Mesenchymal stem cell (in vitro differentiated cells and primary cell): Measurements from ENCODE around the gene ZNF747.

Experiments used
- DNase-seq: peaks from one replicate; pipeline ENCODE4 v3.0.0-alpha.2; 2013
- H2AFZ ChIP-seq: one replicate; pipeline ENCODE4 v1.6.1; 2013; ENCODE audit warnings: low read depth, mild to moderate bottlenecking, control low read depth, inconsistent platforms, low read length, moderate library complexity
- H2AK5ac ChIP-seq: 2 replicates; pipeline ENCODE4 v1.6.1; 2013; ENCODE audit warnings: low read length, moderate library complexity, mild to moderate bottlenecking, inconsistent platforms; ENCODE audit not compliant: severe bottlenecking
- H2BK120ac ChIP-seq: one replicate; pipeline ENCODE4 v1.6.1; 2013; ENCODE audit warnings: low read depth, mild to moderate bottlenecking, inconsistent platforms, low read length, moderate library complexity
- H2BK12ac ChIP-seq, 2 experiments: one replicate each; pipeline ENCODE4 v1.6.1; 2013; ENCODE audit warnings: inconsistent platforms in 2 of 2, low read length in 2 of 2, mild to moderate bottlenecking in 2 of 2, moderate library complexity in 2 of 2, control low read depth in 1 of 2
- H2BK15ac ChIP-seq: one replicate; pipeline ENCODE4 v1.6.1; 2013; ENCODE audit warnings: mild to moderate bottlenecking, low read depth, inconsistent platforms; ENCODE audit not compliant: poor library complexity, severe bottlenecking
- H2BK5ac ChIP-seq: 2 replicates; pipeline ENCODE4 v1.6.1; 2013; ENCODE audit warnings: low read depth, mild to moderate bottlenecking, low read length, control low read depth, inconsistent platforms; ENCODE audit not compliant: poor library complexity, severe bottlenecking
- H3K14ac ChIP-seq, 2 experiments: one replicate each; pipeline ENCODE4 v1.6.1; 2013; ENCODE audit warnings: inconsistent platforms in 2 of 2, low read length in 2 of 2, control low read depth in 1 of 2, mild to moderate bottlenecking in 1 of 2, moderate library complexity in 1 of 2
- H3K18ac ChIP-seq, 2 experiments: one replicate each; pipeline ENCODE4 v1.6.1; 2013; ENCODE audit warnings: inconsistent platforms in 2 of 2, low read length in 2 of 2, control low read depth in 1 of 2, low read depth in 1 of 2, mild to moderate bottlenecking in 1 of 2
- H3K23ac ChIP-seq, 2 experiments: one replicate each; pipeline ENCODE4 v1.6.1; 2013; ENCODE audit warnings: inconsistent platforms in 2 of 2, low read length in 2 of 2, mild to moderate bottlenecking in 2 of 2, moderate library complexity in 2 of 2, control low read depth in 1 of 2
- H3K27ac ChIP-seq: 2 replicates; pipeline ENCODE4 v1.5.1; 2013; ENCODE audit warnings: mild to moderate bottlenecking, moderate library complexity, low read length, control low read depth, inconsistent platforms; ENCODE audit not compliant: poor library complexity, severe bottlenecking
- H3K27me3 ChIP-seq, 2 experiments: 2 replicates each; pipeline versions ENCODE4 v1.6.1 to v1.7.0; 2013; ENCODE audit warnings: low read length in 2 of 2, mild to moderate bottlenecking in 2 of 2, moderate library complexity in 2 of 2, control low read depth in 1 of 2, inconsistent platforms in 1 of 2; ENCODE audit not compliant: control insufficient read depth in 1 of 2, insufficient read depth in 1 of 2
- H3K36me3 ChIP-seq, 2 experiments: 2 replicates each; pipeline versions ENCODE4 v1.6.1 to v1.7.0; 2013; ENCODE audit warnings: low read length in 2 of 2, control low read depth in 1 of 2, inconsistent platforms in 1 of 2, low read depth in 1 of 2, mild to moderate bottlenecking in 1 of 2; ENCODE audit not compliant: insufficient read depth in 2 of 2, control insufficient read depth in 1 of 2
- H3K4ac ChIP-seq, 2 experiments: one replicate each; pipeline ENCODE4 v1.6.1; 2013; ENCODE audit warnings: inconsistent platforms in 2 of 2, low read length in 2 of 2, mild to moderate bottlenecking in 2 of 2, moderate library complexity in 2 of 2, control low read depth in 1 of 2, low read depth in 1 of 2
- H3K4me1 ChIP-seq: 2 replicates; pipeline ENCODE4 v1.6.1; 2013; ENCODE audit warnings: low read depth, low read length, control low read depth; ENCODE audit not compliant: control insufficient read depth, insufficient read depth
- H3K4me2 ChIP-seq: 2 replicates; pipeline ENCODE4 v1.6.1; 2013; ENCODE audit warnings: low read length, mild to moderate bottlenecking, inconsistent platforms; ENCODE audit not compliant: poor library complexity, severe bottlenecking
- H3K4me3 ChIP-seq, 2 experiments: 2 replicates each; pipeline versions ENCODE4 v1.5.1 to v1.7.0; 2013; ENCODE audit warnings: low read length in 2 of 2, mild to moderate bottlenecking in 2 of 2, control low read depth in 1 of 2, low read depth in 1 of 2; ENCODE audit not compliant: insufficient read depth in 1 of 2
- H3K79me1 ChIP-seq: replicated peaks from 2 replicates; pipeline ENCODE4 v1.6.1; 2013; ENCODE audit warnings: mild to moderate bottlenecking, control low read depth, low read length, inconsistent platforms; ENCODE audit not compliant: poor library complexity, severe bottlenecking
- H3K9ac ChIP-seq: 2 replicates; pipeline ENCODE4 v1.7.0; 2013; ENCODE audit warnings: mild to moderate bottlenecking, low read length, moderate library complexity
- H3K9me3 ChIP-seq: 2 replicates; pipeline ENCODE4 v1.7.0; 2013; ENCODE audit warnings: mild to moderate bottlenecking, low read length; ENCODE audit not compliant: control insufficient read depth
- H4K8ac ChIP-seq: one replicate; pipeline ENCODE4 v1.6.1; 2013; ENCODE audit warnings: inconsistent platforms, mild to moderate bottlenecking, low read length, moderate library complexity
- H4K91ac ChIP-seq: one replicate; pipeline ENCODE4 v1.6.1; 2013; ENCODE audit warnings: mild to moderate bottlenecking, low read length, inconsistent platforms
- WGBS: methylation state at CpG from one replicate; pipeline ENCODE4 v1.1.7; 2013; ENCODE audit warnings: mixed read lengths; 5-methylcytosine and 5-hydroxymethylcytosine counted together

Gene ZNF747

GRCh38 chr16:30535106-30535776 lies 583 bp upstream of the ZNF747 start:
- Histone ChIP-seq H3K4me2 (peak overlapping the region; percentile 61), H3K18ac (peak overlapping the region; percentile 75 to 86), H3K23ac (no peak overlapping the region), H3K4me1 (peaks cover 18% of the 10 kb centered on the region), H3K79me1 (peaks cover 18% of the 10 kb centered on the region), H3K9me3 (no peaks in the 10 kb centered on the region), H4K91ac (peak overlapping the region; percentile 56), H3K27ac (peak overlapping the region; percentile 54), H3K4ac (peak overlapping the region; percentile 49 to 90), H2AFZ (peak overlapping the region; percentile 36), H3K27me3 (no peaks in the 10 kb centered on the region), H2BK15ac (no peak overlapping the region), H3K36me3 (peaks cover 12 to 24% of the 10 kb centered on the region in 2 experiments), H2BK12ac (peak overlapping the region in 1 of 2 experiments; percentile 18), H2AK5ac (peak overlapping the region; percentile 70), H3K9ac (peak overlapping the region; percentile 97), H3K14ac (no peak overlapping the region), H2BK120ac (peak overlapping the region; percentile 87), H3K4me3 (peak overlapping the region; percentile 55 to 89), H2BK5ac (peak overlapping the region; percentile 66), H4K8ac (peak overlapping the region; percentile 100)
- no peak for DNase-seq
- 21% methylated on average over 18 of the region's 18 CpGs for WGBS

GRCh38 chr16:30533748-30534367 lies 800 bp downstream of the ZNF747 start:
- Histone ChIP-seq H3K27ac (no peak overlapping the region), H2AK5ac (no peak overlapping the region), H3K18ac (peak overlapping the region; percentile 89 to 98), H4K8ac (peak overlapping the region; percentile 100), H4K91ac (peak overlapping the region; percentile 97), H3K79me1 (peaks cover 18% of the 10 kb centered on the region), H2BK15ac (no peak overlapping the region), H3K4me2 (peak overlapping the region; percentile 61), H3K23ac (no peak overlapping the region), H3K14ac (no peak overlapping the region), H3K4me3 (peak overlapping the region; percentile 55 to 89), H3K4me1 (peaks cover 18% of the 10 kb centered on the region), H3K27me3 (no peaks in the 10 kb centered on the region), H2BK120ac (peak overlapping the region; percentile 77), H3K4ac (peak overlapping the region; percentile 35 to 93), H2BK12ac (no peak overlapping the region), H3K36me3 (peaks cover 12 to 25% of the 10 kb centered on the region in 2 experiments), H3K9ac (peak overlapping the region; percentile 97), H2AFZ (peak overlapping the region; percentile 79), H3K9me3 (no peaks in the 10 kb centered on the region), H2BK5ac (no peak overlapping the region)
- no peak for DNase-seq
- WGBS: 48% methylated on average over 29 of the region's 29 CpGs

- H2AK5ac ChIP-seq: no peak overlapping the region
- H3K23ac ChIP-seq: no peak overlapping the region
- H3K27ac ChIP-seq: no peak overlapping the region
- H3K14ac ChIP-seq: no peak overlapping the region
- no peak overlapping the region for H4K91ac ChIP-seq
- no peak overlapping the region for H3K9ac ChIP-seq
- peaks cover 18% of the 10 kb centered on the region for H3K4me1 ChIP-seq
- 89% methylated on average over 11 of the region's 11 CpGs for WGBS
- H2BK120ac ChIP-seq: no peak overlapping the region
- no peak overlapping the region for H3K4me3 ChIP-seq
- H2BK15ac ChIP-seq: no peak overlapping the region
- no peak for DNase-seq
- no peaks in the 10 kb centered on the region for H3K27me3 ChIP-seq
- H3K9me3 ChIP-seq: no peaks in the 10 kb centered on the region
- no peak overlapping the region for H2BK12ac ChIP-seq
- no peak overlapping the region for H3K18ac ChIP-seq
- no peak overlapping the region for H2BK5ac ChIP-seq
- no peak overlapping the region for H2AFZ ChIP-seq
- peaks cover 12 to 25% of the 10 kb centered on the region in 2 experiments for H3K36me3 ChIP-seq
- peak overlapping the region; percentile 51 for H4K8ac ChIP-seq
- peaks cover 20% of the 10 kb centered on the region for H3K79me1 ChIP-seq
- H3K4ac ChIP-seq: no peak overlapping the region
- no peak overlapping the region for H3K4me2 ChIP-seq
Observed at GRCh38 chr16:30533146-30533522, 1.5 kb downstream of the ZNF747 start.

- no peak overlapping the region for H2BK12ac ChIP-seq
- no peak overlapping the region for H2BK120ac ChIP-seq
- H3K14ac ChIP-seq: no peak overlapping the region
- H3K9me3 ChIP-seq: no peaks in the 10 kb centered on the region
- H3K23ac ChIP-seq: no peak overlapping the region
- H3K9ac ChIP-seq: no peak overlapping the region
- no peak overlapping the region for H3K4me3 ChIP-seq
- H3K4ac ChIP-seq: no peak overlapping the region
- 96% methylated on average over 57 of the region's 57 CpGs for WGBS
- no peak overlapping the region for H4K91ac ChIP-seq
- no peak for DNase-seq
- peaks cover 20% of the 10 kb centered on the region for H3K4me1 ChIP-seq
- H2AFZ ChIP-seq: no peak overlapping the region
- H3K36me3 ChIP-seq: peaks cover 12 to 25% of the 10 kb centered on the region in 2 experiments
- H3K18ac ChIP-seq: no peak overlapping the region
- H3K27me3 ChIP-seq: no peaks in the 10 kb centered on the region
- H2AK5ac ChIP-seq: no peak overlapping the region
- no peak overlapping the region for H2BK5ac ChIP-seq
- H3K27ac ChIP-seq: no peak overlapping the region
- peaks cover 20% of the 10 kb centered on the region for H3K79me1 ChIP-seq
- no peak overlapping the region for H2BK15ac ChIP-seq
- H3K4me2 ChIP-seq: no peak overlapping the region
- H4K8ac ChIP-seq: no peak overlapping the region
Observed at GRCh38 chr16:30532285-30533145, 2.1 kb downstream of the ZNF747 start.
